A549 (cell line): ENCODE measurements around the gene NUAK2. TPM values are rescaled to one million over a fixed set of nuclear protein-coding genes. Genes with fewer than 3 reads are reported as not detected.

ENCODE experiments used
- ATAC-seq, 2 experiments: fragments of 200-7000 bp in 1 of 2; fragments of >200 bp in 1 of 2; cut with Nextera tagmentation in 1 of 2; cut with Tn5 transposase in 1 of 2; 3 replicates each; pipeline versions ENCODE4 v1.8.0 to v1.9.1; 2018 to 2020; ENCODE audit warnings: mild to moderate bottlenecking in 1 of 2, moderate library complexity in 1 of 2
- CTCF ChIA-PET: fragments of 300-600 bp; sonication (Branson Sonifier 250); formaldehyde crosslinking; extraction: SDS; loops from one replicate; lab custom pipeline; 2021; ENCODE audit warnings: antibody characterized with exemption, inconsistent platforms; lab: Yijun Ruan, JAX
- POLR2A ChIA-PET: fragments of 350-600 bp; formaldehyde crosslinking; extraction: SDS; loops from one replicate; lab custom pipeline; 2021; ENCODE audit warnings: antibody characterized with exemption, inconsistent platforms; lab: Yijun Ruan, JAX
- DNase-seq, 2 experiments: peaks; one replicate each; pipeline versions ENCODE4 v3.0.0 to v3.0.0-alpha.2; 2011 to 2016; ENCODE audit warnings: low read depth in 1 of 2, low spot score in 1 of 2
- FAIRE-seq: peaks from 2 replicates; lab custom pipeline; 2011; peaks lifted over from hg19 to GRCh38; lab: Jason Lieb, UNC
- H3K27ac ChIP-seq, 2 experiments: fragments of >200 bp; sonication (Bioruptor Twin); formaldehyde crosslinking; 3 replicates each; pipeline ENCODE4 v1.5.1; 2016 to 2017
- H3K4me1 ChIP-seq: fragments of >200 bp; sonication (Bioruptor Twin); formaldehyde crosslinking; 3 replicates; pipeline ENCODE4 v1.6.1; 2016
- H3K4me2 ChIP-seq: fragments of >200 bp; sonication (Bioruptor Twin); formaldehyde crosslinking; 3 replicates; pipeline ENCODE4 v1.6.1; 2016
- H3K4me3 ChIP-seq: fragments of >200 bp; sonication (Bioruptor Twin); formaldehyde crosslinking; 3 replicates; pipeline ENCODE4 v1.5.1; 2016
- H3K9me3 ChIP-seq: fragments of >200 bp; sonication (Bioruptor Twin); formaldehyde crosslinking; 3 replicates; pipeline ENCODE4 v1.6.1; 2016
- BCL3 ChIP-seq: fragments of >200 bp; sonication (Bioruptor Twin); formaldehyde crosslinking; IDR thresholded peaks from 3 replicates; pipeline ENCODE4 v1.6.1; 2016
- CEBPB ChIP-seq, 2 experiments: fragments of >200 bp in 1 of 2; sonication (Bioruptor Twin) in 1 of 2; formaldehyde crosslinking in 1 of 2; IDR thresholded peaks; 2 replicates each; pipeline ENCODE4 v1.6.1; 2012 to 2016
- EHF ChIP-seq: fragments of 250-450 bp; sonication (Bioruptor Pico); IDR thresholded peaks from 2 replicates; pipeline ENCODE4 v1.5.0; 2020; ENCODE audit warnings: mild to moderate bottlenecking
- FOSB ChIP-seq: fragments of 250-450 bp; sonication (Bioruptor Pico); IDR thresholded peaks from 2 replicates; pipeline ENCODE4 v1.5.0; 2020; ENCODE audit warnings: mild to moderate bottlenecking, moderate library complexity
- HES2 ChIP-seq: fragments of >200 bp; sonication (Bioruptor Twin); formaldehyde crosslinking; IDR thresholded peaks from 2 replicates; pipeline ENCODE4 v1.6.1; 2016
- HOXA7 ChIP-seq: fragments of 250-450 bp; sonication (Bioruptor Pico); IDR thresholded peaks from 2 replicates; pipeline ENCODE4 v1.5.0; 2020; ENCODE audit warnings: mild to moderate bottlenecking, moderate library complexity
- HOXB13 ChIP-seq: fragments of 250-450 bp; sonication (Bioruptor Pico); IDR thresholded peaks from 2 replicates; pipeline ENCODE4 v1.5.0; 2020; ENCODE audit warnings: low read depth, mild to moderate bottlenecking, moderate library complexity
- NFE2L2 ChIP-seq: fragments of 150-350 bp; conservative IDR thresholded peaks from 2 replicates; pipeline ENCODE4 v1.6.1; 2014; ENCODE audit warnings: low read length
- POLR2AphosphoS2 ChIP-seq: conservative IDR thresholded peaks from 2 replicates; pipeline ENCODE4 v1.6.1; 2012; ENCODE audit warnings: low read length, improper control_type of control experiment, inconsistent platforms
- RAD21 ChIP-seq, 2 experiments: fragments of >200 bp in 1 of 2; sonication (Bioruptor Twin) in 1 of 2; formaldehyde crosslinking in 1 of 2; IDR thresholded peaks in 1 of 2; conservative IDR thresholded peaks in 1 of 2; 2 replicates in 1 of 2; 3 replicates in 1 of 2; pipeline ENCODE4 v1.6.1; 2012 to 2018; ENCODE audit warnings: inconsistent platforms in 1 of 2
- RARB ChIP-seq: fragments of 250-450 bp; sonication (Bioruptor Pico); IDR thresholded peaks from 2 replicates; pipeline ENCODE4 v1.8.0; 2021; ENCODE audit warnings: mild to moderate bottlenecking, moderate library complexity
- SMC3 ChIP-seq: fragments of >200 bp; sonication (Bioruptor Twin); formaldehyde crosslinking; IDR thresholded peaks from 3 replicates; pipeline ENCODE4 v1.6.1; 2018; ENCODE audit warnings: inconsistent platforms
- WGBS: methylation state at CpG from one replicate; pipeline ENCODE4 v1.1.6; 2017; ENCODE audit errors: missing lambda C conversion rate; 5-methylcytosine and 5-hydroxymethylcytosine counted together
- polyA plus RNA-seq, 4 experiments: library from polyadenylated mRNA; depleted of rRNA in 3 of 4; stranded (reverse); fragments of >200 nt; fragmentation: RNase III in 1 of 4; extraction: RNeasy Plus Mini Kit Qiagen cat#74134 plus additional on column Dnase treatment in 1 of 4; gene quantifications; 2 replicates in 3 of 4; 3 replicates in 1 of 4; pipeline ENCODE4 v1.2.3, GENCODE V29; 2011 to 2017
- small RNA-seq, 6 experiments: library from RNA; depleted of rRNA; stranded (forward); fragments of <200 nt; gene quantifications; one replicate each; pipeline ENCODE3, GENCODE V24; 2012
- TF ChIP-seq, protein P1 (sequence below): fragments of >200 bp; sonication (Bioruptor Twin); formaldehyde crosslinking; IDR thresholded peaks from 3 replicates; pipeline ENCODE4 v1.5.1; 2016

Gene NUAK2
- polyA plus RNA-seq, 2 of the 4 experiments (the other 2 are of a cell fraction), result 29.7 to 37.8 TPM

- 38% methylated on average over 8 of the region's 8 CpGs for WGBS
- peaks cover 16% of the 10 kb centered on the region for H3K4me1 ChIP-seq
- H3K27ac ChIP-seq, result peak overlapping the region in 1 of 2 experiments; percentile 51; a peak in 3 of 6 replicates
- H3K4me3 ChIP-seq, result no peak overlapping the region
- FAIRE-seq (no peak), ATAC-seq (peak; percentile 91 to 97), DNase-seq (peak; percentile 82)
- POLR2A ChIA-PET, result interaction anchor here (1.0 to 1.5 kb wide), 3 partner anchors 27 to 134 kb away, joined by 4 to 6 read pairs (median 4); partner anchors contain the start of genes RBBP5 and TMCC2
- TF ChIP-seq SMC3, result peak; percentile 92
- peak; percentile 97 to 100 for TF ChIP-seq RAD21 (conservative IDR thresholded peaks at IDR 0.05 in 1 of 2, IDR thresholded peaks at IDR 0.05 in 1 of 2)
- TF ChIP-seq CEBPB (IDR thresholded peaks at IDR 0.05), result no peak
- TF ChIP-seq HOXB13 (CRISPR knock-in tag), result no peak
- no peak for TF ChIP-seq FOSB (CRISPR knock-in tag)
- no peak for TF ChIP-seq NFE2L2
- TF ChIP-seq, protein P1, sequence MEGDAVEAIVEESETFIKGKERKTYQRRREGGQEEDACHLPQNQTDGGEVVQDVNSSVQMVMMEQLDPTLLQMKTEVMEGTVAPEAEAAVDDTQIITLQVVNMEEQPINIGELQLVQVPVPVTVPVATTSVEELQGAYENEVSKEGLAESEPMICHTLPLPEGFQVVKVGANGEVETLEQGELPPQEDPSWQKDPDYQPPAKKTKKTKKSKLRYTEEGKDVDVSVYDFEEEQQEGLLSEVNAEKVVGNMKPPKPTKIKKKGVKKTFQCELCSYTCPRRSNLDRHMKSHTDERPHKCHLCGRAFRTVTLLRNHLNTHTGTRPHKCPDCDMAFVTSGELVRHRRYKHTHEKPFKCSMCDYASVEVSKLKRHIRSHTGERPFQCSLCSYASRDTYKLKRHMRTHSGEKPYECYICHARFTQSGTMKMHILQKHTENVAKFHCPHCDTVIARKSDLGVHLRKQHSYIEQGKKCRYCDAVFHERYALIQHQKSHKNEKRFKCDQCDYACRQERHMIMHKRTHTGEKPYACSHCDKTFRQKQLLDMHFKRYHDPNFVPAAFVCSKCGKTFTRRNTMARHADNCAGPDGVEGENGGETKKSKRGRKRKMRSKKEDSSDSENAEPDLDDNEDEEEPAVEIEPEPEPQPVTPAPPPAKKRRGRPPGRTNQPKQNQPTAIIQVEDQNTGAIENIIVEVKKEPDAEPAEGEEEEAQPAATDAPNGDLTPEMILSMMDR, result peak; percentile 95
- no peak for TF ChIP-seq EHF (CRISPR knock-in tag)
- no peak for TF ChIP-seq RARB
- no peak for TF ChIP-seq HES2
- no peak for TF ChIP-seq POLR2AphosphoS2
- TF ChIP-seq BCL3, result no peak
- TF ChIP-seq HOXA7 (CRISPR knock-in tag), result no peak
- H3K9me3 ChIP-seq, result no peaks in the 10 kb centered on the region
- H3K4me2 ChIP-seq, result no peak overlapping the region
- CTCF ChIA-PET, result interaction anchor here (0.6 to 89.2 kb wide), 82 partner anchors 7 to 668 kb away, joined by 3 to 3627 read pairs (median 4); partner anchors contain the start of genes DSTYK, KLHDC8A, NUAK2 and RBBP5
Observed at GRCh38 chr1:205255941-205256780, 65.4 kb downstream of the NUAK2 start.

Small RNA genes within 50 kb of the gene (small RNA-seq; reads per million reads assigned to genes)
- gene SNRPGP10, result 0 to 0.04 (median 0) reads per million in 6 experiments

Other genes with a start within 250 kb of the NUAK2 start
- gene TMEM81, start 237.3 kb downstream of the NUAK2 start, polyA plus RNA-seq (2011; rRNA removed), result 4.3 and 5.4 TPM in 2 replicates
- gene TMEM81, start 237.3 kb downstream of the NUAK2 start, polyA plus RNA-seq (2017; fragmentation: RNase III; extraction: RNeasy Plus Mini Kit Qiagen cat#74134 plus additional on column Dnase treatment), result 2.0 to 2.3 TPM (median 2.2 TPM) in 3 replicates
- gene RBBP5, start 199.8 kb downstream of the NUAK2 start, polyA plus RNA-seq (2011; rRNA removed), result 18.6 and 21.8 TPM in 2 replicates
- 14.1 to 15.9 TPM (median 14.5 TPM) in 3 replicates for gene RBBP5, start 199.8 kb downstream of the NUAK2 start, polyA plus RNA-seq (2017; fragmentation: RNase III; extraction: RNeasy Plus Mini Kit Qiagen cat#74134 plus additional on column Dnase treatment)
- 8.5 and 9.0 TPM in 2 replicates for gene DSTYK, start 110.0 kb downstream of the NUAK2 start, polyA plus RNA-seq (2011; rRNA removed)
- 8.5 to 8.7 TPM (median 8.6 TPM) in 3 replicates for gene DSTYK, start 110.0 kb downstream of the NUAK2 start, polyA plus RNA-seq (2017; fragmentation: RNase III; extraction: RNeasy Plus Mini Kit Qiagen cat#74134 plus additional on column Dnase treatment)
- 1.6 and 1.7 TPM in 2 replicates for gene TMCC2, start 93.8 kb downstream of the NUAK2 start, polyA plus RNA-seq (2011; rRNA removed)
- 2.9 to 3.7 TPM (median 3.2 TPM) in 3 replicates for gene TMCC2, start 93.8 kb downstream of the NUAK2 start, polyA plus RNA-seq (2017; fragmentation: RNase III; extraction: RNeasy Plus Mini Kit Qiagen cat#74134 plus additional on column Dnase treatment)
- gene KLHDC8A, start 35.2 kb upstream of the NUAK2 start, polyA plus RNA-seq (2011; rRNA removed), result 0.37 and 0.40 TPM in 2 replicates
- gene KLHDC8A, start 35.2 kb upstream of the NUAK2 start, polyA plus RNA-seq (2017; fragmentation: RNase III; extraction: RNeasy Plus Mini Kit Qiagen cat#74134 plus additional on column Dnase treatment), result 0.32 to 0.51 TPM (median 0.34 TPM) in 3 replicates
- gene LEMD1, start 100.3 kb upstream of the NUAK2 start, polyA plus RNA-seq (2011; rRNA removed), result 0.14 and 0.36 TPM in 2 replicates
- gene LEMD1, start 100.3 kb upstream of the NUAK2 start, polyA plus RNA-seq (2017; fragmentation: RNase III; extraction: RNeasy Plus Mini Kit Qiagen cat#74134 plus additional on column Dnase treatment), result 0.18 to 0.26 TPM in 2 of 3 replicates, not detected in the other
- gene BLACAT1, start 134.3 kb upstream of the NUAK2 start, polyA plus RNA-seq (2011; rRNA removed), result 0.09 and 0.16 TPM in 2 replicates
- gene BLACAT1, start 134.3 kb upstream of the NUAK2 start, polyA plus RNA-seq (2017; fragmentation: RNase III; extraction: RNeasy Plus Mini Kit Qiagen cat#74134 plus additional on column Dnase treatment), result 0.04 TPM in 1 of 3 replicates, not detected in the others
- 0.75 and 1.3 TPM in 2 replicates for gene CDK18, start 182.9 kb upstream of the NUAK2 start, polyA plus RNA-seq (2011; rRNA removed)
- 1.4 to 2.3 TPM (median 2.0 TPM) in 3 replicates for gene CDK18, start 182.9 kb upstream of the NUAK2 start, polyA plus RNA-seq (2017; fragmentation: RNase III; extraction: RNeasy Plus Mini Kit Qiagen cat#74134 plus additional on column Dnase treatment)